GM10266 (cell line): ENCODE data around the gene NF1.

Source experiments
- DNase-seq: peaks from one replicate; pipeline ENCODE4 v3.0.0; 2012; ENCODE audit errors: extremely low spot score
- CTCF ChIP-seq: IDR thresholded peaks from 2 replicates; pipeline ENCODE4 v1.5.1; 2012; ENCODE audit warnings: mild to moderate bottlenecking, low read depth; ENCODE audit not compliant: control insufficient read depth, insufficient read depth; ENCODE audit errors: missing control alignments

NF1 gene

GRCh38 chr17:31397256-31397939 is 302.6 kb downstream of the NF1 start:
- TF ChIP-seq CTCF: no peak
- no peak for DNase-seq

- no peak for TF ChIP-seq CTCF
- DNase-seq: no peak
Measured at GRCh38 chr17:31398381-31399311, 303.9 kb downstream of the NF1 start.

- TF ChIP-seq CTCF: no peak
- no peak for DNase-seq
Measured at GRCh38 chr17:31400481-31400950, 305.7 kb downstream of the NF1 start.

- no peak for TF ChIP-seq CTCF
- DNase-seq: no peak
Measured at GRCh38 chr17:31401456-31402254, 306.9 kb downstream of the NF1 start.

- no peak for DNase-seq
Measured at GRCh38 chr17:31404028-31404949, 309.5 kb downstream of the NF1 start.

More at GRCh38 chr17:31404028-31404949, 309.5 kb downstream of the NF1 start:
- no peak for TF ChIP-seq CTCF
